Measurements from ENCODE around the gene SYNDIG1.

- no peak for TF ChIP-seq CTCF (IDR thresholded peaks at IDR 0.05)
- no peak for TF ChIP-seq TCF7L2 (IDR thresholded peaks at IDR 0.05; ENCODE audit: low read depth, low read length)
These were observed 3.7 kb upstream of the SYNDIG1 start for GRCh38 chr20:24465730-24466129.

Measured in Panc1 (cell line).